HG02610 (cell line): Measurements from ENCODE around the gene BIRC3.
A peak's percentile ranks its signal among the peaks of the same experiment; 100 is the strongest.
"Not testable (repeated sequence)": the region's sequence is repeated elsewhere in the genome, so short reads cannot be mapped to it uniquely, and the experiment has no call there.

Experiments
- ATAC-seq: cut with Tn5 transposase; IDR thresholded peaks from one replicate; pipeline ENCODE4 v1.9.1; 2021; ENCODE audit warnings: mild to moderate bottlenecking, moderate library complexity; ENCODE audit not compliant: unreplicated experiment

BIRC3 gene

DNA sequence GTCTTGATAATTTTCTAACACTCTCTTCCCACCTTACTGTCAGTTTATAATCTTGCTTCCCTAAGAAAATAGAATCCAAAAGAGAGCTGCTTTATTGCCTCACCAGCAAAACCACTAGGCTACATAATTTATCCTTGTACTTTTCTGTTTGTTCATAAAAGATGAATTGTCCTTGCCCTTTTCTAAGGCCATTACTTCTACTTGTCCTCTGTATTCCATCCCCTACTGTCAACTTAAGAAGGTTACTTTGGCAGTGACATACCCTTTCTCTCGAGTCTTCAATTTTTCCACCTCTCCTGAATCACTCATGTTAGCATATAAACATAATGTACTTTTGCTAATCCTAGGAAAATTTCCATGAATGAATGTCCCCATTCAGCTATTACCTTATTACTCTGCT lies 47.7 kb downstream of the BIRC3 start:
- ATAC-seq, result no peak

DNA sequence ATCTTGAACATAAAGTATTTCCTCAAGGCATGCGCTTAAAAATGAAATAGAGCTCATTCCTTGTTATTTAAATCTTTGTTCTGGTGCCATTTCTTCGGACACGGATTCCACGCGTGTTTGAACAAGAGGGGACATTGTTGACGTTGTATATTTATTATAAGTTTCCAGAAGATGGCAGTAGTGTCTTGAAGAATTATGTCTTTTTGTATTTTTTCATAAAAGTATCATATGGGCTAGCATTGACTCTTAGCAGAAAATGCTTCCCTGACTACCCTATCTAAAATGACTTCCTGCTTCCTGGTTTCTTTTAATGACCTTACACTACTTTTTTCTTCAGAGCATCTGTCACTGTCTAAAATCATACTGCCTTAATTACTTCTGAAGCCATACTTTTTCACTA lies 50.1 kb downstream of the BIRC3 start:
- ATAC-seq, result no peak

DNA sequence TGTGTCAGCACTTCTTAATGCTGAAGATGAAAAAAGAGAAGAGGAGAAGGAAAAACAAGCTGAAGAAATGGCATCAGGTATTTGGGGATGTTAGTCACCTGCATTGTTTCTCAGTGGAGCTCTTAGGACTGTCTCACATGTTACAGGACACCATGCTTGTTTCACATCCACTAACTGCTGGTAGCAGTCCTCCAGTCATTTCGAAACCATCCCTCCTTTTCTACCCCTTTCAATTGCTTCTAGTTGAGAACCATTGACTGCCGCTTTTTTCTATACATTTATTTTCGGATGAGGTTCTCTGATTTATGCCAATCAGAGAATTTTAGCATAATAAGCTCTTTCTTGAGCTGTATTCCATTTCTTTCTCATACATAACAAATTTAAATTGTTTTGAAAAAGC lies 51.2 kb downstream of the BIRC3 start:
- ATAC-seq, result peak; percentile 99

DNA sequence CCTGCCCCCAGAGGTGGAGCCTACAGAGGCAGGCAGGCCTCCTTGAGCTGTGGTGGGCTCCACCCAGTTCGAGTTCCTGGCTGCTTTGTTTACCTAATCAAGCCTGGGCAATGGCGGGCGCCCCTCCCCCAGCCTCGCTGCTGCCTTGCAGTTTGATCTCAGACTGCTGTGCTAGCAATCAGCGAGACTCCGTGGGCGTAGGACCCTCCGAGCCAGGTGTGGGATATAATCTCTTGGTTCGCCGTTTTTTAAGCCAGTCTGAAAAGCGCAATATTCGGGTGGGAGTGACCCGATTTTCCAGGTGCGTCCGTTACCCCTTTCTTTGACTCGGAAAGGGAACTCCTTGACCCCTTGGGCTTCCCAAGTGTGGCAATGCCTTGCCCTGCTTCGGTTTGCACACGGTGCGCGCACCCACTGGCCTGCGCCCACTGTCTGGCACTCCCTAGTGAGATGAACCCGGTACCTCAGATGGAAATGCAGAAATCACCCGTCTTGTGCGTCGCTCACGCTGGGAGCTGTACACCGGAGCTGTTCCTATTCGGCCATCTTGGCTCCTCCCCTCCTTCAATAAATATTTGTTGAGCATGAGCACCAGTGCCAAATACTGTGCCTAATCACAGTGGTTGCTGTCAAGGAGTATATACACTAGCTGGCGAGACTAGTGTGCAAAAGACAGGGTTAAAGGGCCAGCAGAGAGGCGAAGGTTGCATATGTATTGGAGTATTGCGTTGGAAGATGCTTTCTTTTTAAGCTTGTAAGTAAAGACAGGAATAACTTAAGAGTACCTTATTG lies 57.5 kb downstream of the BIRC3 start:
- not testable (repeated sequence) for ATAC-seq

DNA sequence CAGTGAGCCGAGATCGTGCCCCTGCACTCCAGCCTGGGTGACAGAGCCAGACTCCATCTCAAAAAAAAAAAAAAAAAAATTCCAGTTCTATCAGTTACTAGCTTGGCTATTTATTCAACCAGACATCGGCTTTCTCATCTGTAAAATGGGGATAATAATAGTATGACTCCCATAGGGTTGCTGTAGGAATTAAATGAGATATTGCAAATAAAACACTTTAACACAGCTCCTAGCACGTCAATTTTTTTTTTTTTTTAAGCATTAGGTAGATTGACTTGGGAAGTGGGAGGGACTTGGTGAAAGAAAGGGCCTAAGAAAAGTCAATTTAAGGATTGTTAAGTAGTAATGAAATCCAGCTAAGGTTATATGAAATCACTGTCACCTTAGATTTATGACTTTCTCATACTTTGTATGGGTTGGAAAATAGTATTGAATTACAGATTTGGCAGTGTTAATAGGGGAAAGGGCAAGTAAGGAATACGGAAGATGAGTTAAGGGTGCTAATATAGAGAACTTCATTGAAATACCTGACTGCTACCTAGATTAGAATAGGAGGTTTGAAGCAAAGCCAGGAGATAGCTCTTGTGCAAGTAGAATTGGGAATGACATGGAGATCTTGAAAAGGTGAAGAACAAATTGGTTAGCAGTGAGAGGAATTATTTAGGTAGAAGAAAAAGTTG lies 58.6 kb downstream of the BIRC3 start:
- ATAC-seq, result no peak

DNA sequence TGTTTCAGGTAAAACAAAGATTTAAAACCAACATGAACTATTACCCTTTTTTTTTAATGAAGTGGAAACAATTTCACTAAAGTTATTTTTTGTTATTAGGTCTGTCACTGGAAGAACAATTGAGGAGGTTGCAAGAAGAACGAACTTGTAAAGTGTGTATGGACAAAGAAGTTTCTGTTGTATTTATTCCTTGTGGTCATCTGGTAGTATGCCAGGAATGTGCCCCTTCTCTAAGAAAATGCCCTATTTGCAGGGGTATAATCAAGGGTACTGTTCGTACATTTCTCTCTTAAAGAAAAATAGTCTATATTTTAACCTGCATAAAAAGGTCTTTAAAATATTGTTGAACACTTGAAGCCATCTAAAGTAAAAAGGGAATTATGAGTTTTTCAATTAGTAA lies 60.6 kb downstream of the BIRC3 start:
- ATAC-seq, result no peak

DNA sequence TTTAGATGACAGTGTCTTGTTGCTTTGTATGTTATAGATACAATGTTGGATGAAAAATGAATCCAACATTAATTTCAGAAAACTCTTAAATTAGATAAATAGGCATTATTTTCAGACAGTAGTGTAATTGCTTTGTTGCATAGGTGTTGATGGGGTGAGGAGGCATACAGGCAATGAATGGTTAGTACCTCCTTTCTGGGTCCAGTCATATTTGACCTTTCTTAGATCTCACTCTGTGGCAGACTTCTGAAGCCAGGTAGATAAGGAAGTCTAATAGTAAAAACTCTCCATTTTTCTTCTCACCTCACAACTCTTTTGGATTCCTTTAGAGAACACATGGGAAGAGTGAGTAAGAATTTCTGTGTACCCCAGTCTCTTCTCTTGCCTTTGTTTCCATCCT lies 61.5 kb downstream of the BIRC3 start:
- ATAC-seq, result no peak

DNA sequence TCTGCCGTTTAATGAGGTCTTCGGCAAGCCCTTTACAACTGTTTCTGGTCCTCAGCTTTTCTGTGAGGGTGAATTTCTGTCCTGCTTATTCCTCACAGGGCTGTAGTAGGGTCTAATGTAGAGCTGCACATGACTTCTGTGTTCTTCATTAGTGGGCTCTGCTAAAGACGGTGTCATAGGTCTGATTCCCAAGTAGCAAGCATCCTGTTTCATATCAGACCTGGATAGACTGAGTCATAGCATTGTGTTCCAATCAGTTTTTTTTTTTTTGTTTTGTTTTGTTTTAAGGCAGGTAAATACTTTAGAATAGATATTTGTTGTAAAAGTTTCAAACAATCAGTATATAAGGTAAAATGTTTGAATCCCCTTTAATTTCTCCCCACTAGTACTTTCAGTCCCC lies 65.1 kb downstream of the BIRC3 start:
- no peak for ATAC-seq

DNA sequence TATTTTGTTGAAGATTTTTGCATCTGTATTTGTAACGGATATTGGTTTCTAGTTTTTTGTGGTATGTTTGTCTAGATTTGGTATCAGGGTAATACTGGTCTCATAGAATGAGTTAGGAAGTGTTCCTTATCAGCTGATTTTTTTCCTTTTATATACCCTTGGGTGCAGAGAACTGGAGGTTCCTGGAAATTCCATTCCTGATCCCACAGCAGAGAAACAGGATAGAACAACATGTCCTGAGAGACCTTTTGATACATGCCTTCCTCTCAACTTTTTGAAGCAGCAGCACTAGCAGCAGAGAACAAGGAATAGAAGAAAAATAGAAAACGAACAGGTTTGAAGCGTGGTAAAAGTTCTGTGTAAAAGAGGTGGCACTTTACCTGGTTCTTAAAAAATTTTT lies 66.6 kb downstream of the BIRC3 start:
- ATAC-seq, result no peak

DNA sequence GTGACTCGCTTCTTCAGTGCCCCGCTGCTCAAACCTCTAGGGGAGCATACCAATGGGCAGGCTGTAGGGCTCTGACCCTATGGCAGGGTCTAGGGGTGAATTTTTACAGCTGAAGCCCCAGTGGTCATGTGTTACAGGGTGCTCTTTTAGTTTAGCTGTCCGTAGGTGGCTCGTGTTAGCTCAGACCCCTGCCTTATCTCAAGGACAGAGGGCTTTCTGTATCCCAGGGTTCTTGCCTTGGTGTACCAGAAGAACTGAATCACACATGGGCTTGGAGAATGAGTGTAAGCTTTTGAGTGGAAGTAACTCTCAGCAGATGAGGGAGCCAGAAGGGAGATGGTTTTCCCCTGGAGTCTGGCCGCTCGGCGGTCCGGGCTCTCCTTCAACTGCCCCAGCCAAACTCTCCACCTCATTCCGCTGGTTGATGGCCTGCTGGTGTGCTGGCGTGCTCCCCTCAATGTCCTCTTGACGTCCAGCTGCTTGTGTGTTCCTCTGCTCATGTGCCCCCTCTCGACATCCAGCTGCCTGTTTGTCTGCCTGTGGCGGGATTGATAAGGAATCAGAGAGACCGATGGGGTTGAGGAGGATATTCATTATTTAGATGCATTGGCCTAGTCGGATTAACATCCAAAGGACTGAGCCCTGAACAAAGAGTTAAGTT lies 67.3 kb downstream of the BIRC3 start:
- ATAC-seq, result no peak

DNA sequence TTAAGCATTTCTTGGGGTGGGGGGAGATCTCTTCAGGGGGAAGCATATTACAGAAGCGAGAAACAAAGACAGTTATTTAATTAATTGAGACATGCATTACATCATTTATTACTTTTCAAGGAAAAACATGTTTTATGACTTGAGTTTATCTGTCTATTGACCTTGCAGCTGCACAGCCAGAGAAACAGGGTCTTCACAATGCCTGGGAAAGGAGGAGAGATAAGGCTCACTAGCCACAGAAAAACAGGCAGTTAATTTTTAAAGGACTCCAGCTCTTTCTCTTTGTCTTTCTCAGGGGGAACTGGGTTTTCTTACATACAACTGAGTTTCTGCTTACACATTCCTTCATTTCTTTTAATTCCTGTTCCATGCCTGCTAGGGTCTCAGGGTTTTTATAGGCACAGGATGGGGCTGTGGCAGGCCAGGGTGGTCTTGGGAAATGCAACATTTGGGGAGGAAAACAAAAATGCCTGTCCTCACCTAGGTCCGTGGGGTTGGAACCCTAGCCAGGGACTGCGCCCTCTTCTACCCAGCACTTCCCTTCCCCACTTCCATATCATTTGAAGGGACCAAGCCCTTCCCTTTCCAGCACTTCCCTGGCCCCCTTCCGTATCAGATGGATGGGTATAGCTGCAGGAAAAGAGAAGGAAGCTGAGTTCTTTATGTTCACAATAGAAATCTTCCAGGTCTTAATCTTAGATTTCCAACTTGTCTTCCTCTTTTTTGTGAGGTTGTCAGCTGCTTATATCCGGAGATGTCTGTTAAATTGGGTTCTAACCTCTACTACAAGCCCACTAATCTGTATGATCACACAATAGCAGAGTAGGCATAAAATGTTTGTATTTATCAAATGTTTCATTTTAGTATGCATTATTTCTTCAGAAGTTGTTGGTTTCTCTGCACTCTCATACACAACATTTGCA lies 68.1 kb downstream of the BIRC3 start:
- ATAC-seq, result no peak

DNA sequence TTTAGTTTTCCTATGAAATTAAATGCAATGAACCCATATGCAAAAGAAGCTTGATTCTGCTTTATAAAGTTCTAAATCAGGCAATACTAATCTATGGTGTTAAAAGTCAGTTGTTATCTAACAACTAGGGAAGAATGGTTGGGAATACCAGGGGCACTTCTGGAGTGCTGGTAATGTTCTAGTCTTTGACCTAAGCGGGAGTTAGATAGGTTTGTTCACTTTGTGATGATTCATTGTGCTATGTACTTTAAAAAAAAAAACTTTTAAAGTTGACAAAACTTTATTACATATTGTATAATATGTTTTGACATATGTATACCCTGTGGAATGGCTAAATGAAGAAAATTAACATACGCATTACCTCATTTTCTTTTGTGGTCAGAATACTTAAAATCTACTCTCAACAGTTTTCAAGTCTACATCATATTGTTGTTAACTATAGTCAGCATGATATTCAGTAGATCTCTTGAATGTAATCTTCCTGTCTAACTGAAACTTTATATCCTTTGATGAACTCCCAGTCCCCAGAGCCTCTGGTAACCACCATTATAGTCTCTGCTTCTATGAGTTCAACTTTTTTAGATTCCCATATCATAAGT lies 69.0 kb downstream of the BIRC3 start:
- ATAC-seq, result no peak

DNA sequence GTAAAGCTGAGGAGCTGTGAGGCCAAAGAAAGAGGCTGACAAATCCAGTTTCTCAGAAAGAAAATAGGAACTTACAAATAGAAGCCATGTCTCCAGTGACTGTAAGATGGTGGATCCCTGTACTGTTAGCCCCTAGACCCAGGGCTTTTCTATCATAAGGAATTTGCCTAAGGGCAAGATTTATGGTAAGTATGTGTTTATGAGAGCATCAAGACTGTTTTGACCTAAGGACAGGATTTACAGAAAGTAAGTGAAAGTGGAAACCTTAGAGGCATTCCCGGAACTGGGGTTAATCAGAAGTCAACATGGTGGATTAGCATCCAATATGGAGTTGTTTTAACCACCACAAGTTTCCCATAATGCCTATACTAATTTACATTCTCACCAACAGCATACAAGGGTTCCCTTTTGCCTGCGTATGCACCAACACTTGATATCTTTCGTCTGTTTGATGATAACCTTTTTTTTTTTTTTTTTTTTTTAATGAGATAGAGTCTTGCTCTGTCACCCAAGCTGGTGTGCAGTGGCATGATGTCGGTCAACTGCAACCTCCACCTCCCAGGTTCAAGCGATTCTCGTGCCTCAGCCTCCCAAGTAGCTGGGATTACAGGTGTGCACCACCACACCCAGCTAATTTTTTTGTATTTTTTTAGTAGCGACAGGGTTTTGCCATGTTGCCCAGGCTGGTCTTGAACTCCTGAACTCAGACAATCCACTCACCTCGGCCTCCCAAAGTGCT lies 69.9 kb downstream of the BIRC3 start:
- ATAC-seq, result no peak
